ENCODE results near the gene RAPSN. TPM values are rescaled to one million over a fixed set of nuclear protein-coding genes. Genes with fewer than 3 reads are reported as not detected.
A peak's percentile ranks its signal among the peaks of the same experiment; 100 is the strongest.

Gene RAPSN
- polyA plus RNA-seq, 3 donors: 1.2 TPM; not detected in 2

DNA sequence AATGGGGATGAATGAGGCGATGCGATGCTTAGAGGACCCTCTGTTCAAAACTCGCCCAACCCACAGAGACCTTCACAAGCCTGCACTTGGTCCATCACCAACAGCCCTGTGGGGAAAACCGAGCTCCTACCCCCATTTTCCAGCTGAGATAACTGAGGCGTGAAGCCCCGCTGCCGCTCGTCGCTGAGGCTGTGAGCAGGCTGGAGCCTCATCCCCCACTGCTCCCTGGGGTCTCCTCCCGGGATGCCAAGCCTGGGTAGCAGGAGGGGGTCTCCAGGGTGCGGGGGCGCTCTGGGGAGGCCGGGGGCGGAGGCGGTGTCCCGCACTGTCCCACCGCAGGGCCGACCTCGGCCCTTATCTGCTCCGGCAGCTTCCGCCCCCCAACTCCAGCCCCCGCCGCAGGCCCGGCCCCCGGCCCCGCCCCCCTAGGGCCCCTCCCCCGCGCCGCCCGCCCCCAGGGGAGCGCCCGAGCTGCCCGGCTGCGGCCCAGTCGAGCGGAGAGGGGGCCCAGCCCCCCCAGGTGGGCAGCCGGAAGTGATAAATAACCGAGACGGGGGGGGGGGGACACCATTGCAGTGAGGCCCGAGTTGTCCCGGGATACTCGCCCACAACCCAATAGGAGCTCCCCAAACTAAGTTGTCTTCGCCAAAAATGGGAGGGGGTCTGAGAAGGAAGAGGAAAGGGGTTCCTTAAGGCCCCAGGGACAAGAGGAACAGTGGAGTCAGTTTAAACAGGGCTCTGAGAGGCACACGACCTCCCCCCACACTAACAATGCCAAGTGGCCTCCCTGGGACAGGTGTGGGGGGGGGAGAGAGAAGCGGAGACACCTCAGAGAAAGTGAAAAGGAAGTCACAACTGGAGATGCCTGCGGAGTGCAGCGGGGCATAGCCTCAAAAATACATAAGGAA is 48.8 kb downstream of the RAPSN start:
- Histone ChIP-seq H3K4me1 (ENCODE audit: control insufficient read depth in 1 of 2, insufficient read depth in 2 of 2, low read length in 2 of 2) (peaks cover 49 to 61% of the 10 kb centered on the region in 2 donors), H3K36me3 (replicated peaks in 1 of 2; ENCODE audit: control insufficient read depth in 1 of 2, insufficient read depth in 2 of 2, low read length in 2 of 2) (no peaks in the 10 kb centered on the region), H3K79me2 (ENCODE audit: insufficient read depth, low read length) (peaks cover 19% of the 10 kb centered on the region), H3K27ac (ENCODE audit: low read depth in 1 of 2, low read length in 2 of 2) (peak overlapping the region; percentile 71 to 80), H3K27me3 (ENCODE audit: control insufficient read depth in 2 of 2, insufficient read depth in 2 of 2, low read length in 2 of 2) (no peaks in the 10 kb centered on the region), H3K9me3 (replicated peaks in 1 of 2; ENCODE audit: control insufficient read depth in 1 of 2, insufficient read depth in 1 of 2, low read length in 2 of 2) (no peaks in the 10 kb centered on the region), H2AFZ (ENCODE audit: insufficient read depth, low read depth, low read length, poor library complexity, severe bottlenecking) (peak overlapping the region; percentile 43), H4K20me1 (ENCODE audit: insufficient read depth, low read length) (no peaks in the 10 kb centered on the region), H3K9ac (ENCODE audit: insufficient read depth, low read length, poor library complexity, severe bottlenecking) (peak overlapping the region; percentile 70), H3K4me2 (replicated peaks; ENCODE audit: extremely low read depth, low read length, poor library complexity, severe bottlenecking) (peak overlapping the region; percentile 65), H3K4me3 (replicated peaks in 1 of 3; ENCODE audit: low read depth in 2 of 3, low read length in 3 of 3) (peak overlapping the region; percentile 14 to 71 (median 33))
- Mint-ChIP-seq H3K27me3 (ENCODE audit: low read depth in 3 of 3) (peaks cover 0 to 2% (median 1%) of the 10 kb centered on the region in 3 donors), H3K36me3 (no peaks in the 10 kb centered on the region), H3K4me3 (peak overlapping the region; percentile 70 to 88), H3K9me3 (no peaks in the 10 kb centered on the region), H3K4me1 (peaks cover 52% of the 10 kb centered on the region), H3K27ac (peak overlapping the region; percentile 86 to 96 (median 91))
- TF ChIP-seq, protein P1, sequence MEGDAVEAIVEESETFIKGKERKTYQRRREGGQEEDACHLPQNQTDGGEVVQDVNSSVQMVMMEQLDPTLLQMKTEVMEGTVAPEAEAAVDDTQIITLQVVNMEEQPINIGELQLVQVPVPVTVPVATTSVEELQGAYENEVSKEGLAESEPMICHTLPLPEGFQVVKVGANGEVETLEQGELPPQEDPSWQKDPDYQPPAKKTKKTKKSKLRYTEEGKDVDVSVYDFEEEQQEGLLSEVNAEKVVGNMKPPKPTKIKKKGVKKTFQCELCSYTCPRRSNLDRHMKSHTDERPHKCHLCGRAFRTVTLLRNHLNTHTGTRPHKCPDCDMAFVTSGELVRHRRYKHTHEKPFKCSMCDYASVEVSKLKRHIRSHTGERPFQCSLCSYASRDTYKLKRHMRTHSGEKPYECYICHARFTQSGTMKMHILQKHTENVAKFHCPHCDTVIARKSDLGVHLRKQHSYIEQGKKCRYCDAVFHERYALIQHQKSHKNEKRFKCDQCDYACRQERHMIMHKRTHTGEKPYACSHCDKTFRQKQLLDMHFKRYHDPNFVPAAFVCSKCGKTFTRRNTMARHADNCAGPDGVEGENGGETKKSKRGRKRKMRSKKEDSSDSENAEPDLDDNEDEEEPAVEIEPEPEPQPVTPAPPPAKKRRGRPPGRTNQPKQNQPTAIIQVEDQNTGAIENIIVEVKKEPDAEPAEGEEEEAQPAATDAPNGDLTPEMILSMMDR (IDR thresholded peaks at IDR 0.05): no peak
- peak in 1 of 3 donors; percentile 4 for DNase-seq
- WGBS (ENCODE audit: insufficient coverage): 22% methylated on average over 10 of the region's 47 CpGs
- intact Hi-C loops (cut with micrococcal nuclease): no loop called here

DNA sequence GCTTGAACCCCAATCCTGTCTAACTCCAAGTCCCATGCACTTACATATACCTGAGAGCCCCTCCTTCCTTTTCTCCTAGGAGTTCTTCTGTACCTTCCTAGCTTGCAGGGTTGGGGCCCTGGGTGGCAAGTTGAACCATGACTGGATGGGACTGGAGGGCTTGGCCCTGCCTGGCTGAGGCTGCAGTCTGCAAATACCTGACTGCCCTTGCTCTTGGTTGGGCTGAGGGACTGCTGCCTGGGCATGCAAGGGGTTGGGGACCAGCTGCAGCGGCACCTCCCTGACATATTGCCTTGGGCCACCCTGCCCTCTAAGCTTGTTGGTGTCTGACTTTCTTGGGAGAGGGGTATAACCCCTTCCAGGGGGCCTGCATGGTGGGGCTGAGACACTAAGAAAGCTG is 50.4 kb downstream of the RAPSN start:
- Histone ChIP-seq H3K9me3 (replicated peaks in 1 of 2; ENCODE audit: control insufficient read depth in 1 of 2, insufficient read depth in 1 of 2, low read length in 2 of 2) (no peaks in the 10 kb centered on the region), H2AFZ (ENCODE audit: insufficient read depth, low read depth, low read length, poor library complexity, severe bottlenecking) (no peak overlapping the region), H3K79me2 (ENCODE audit: insufficient read depth, low read length) (peaks cover 33% of the 10 kb centered on the region), H3K9ac (ENCODE audit: insufficient read depth, low read length, poor library complexity, severe bottlenecking) (no peak overlapping the region), H3K36me3 (replicated peaks in 1 of 2; ENCODE audit: control insufficient read depth in 1 of 2, insufficient read depth in 2 of 2, low read length in 2 of 2) (no peaks in the 10 kb centered on the region), H3K4me1 (ENCODE audit: control insufficient read depth in 1 of 2, insufficient read depth in 2 of 2, low read length in 2 of 2) (peaks cover 63 to 72% of the 10 kb centered on the region in 2 donors), H3K4me3 (replicated peaks in 1 of 3; ENCODE audit: low read depth in 2 of 3, low read length in 3 of 3) (no peak overlapping the region), H3K27me3 (ENCODE audit: control insufficient read depth in 2 of 2, insufficient read depth in 2 of 2, low read length in 2 of 2) (no peaks in the 10 kb centered on the region), H4K20me1 (ENCODE audit: insufficient read depth, low read length) (no peaks in the 10 kb centered on the region), H3K27ac (ENCODE audit: low read depth in 1 of 2, low read length in 2 of 2) (no peak overlapping the region), H3K4me2 (replicated peaks; ENCODE audit: extremely low read depth, low read length, poor library complexity, severe bottlenecking) (no peak overlapping the region)
- Mint-ChIP-seq H3K4me3 (no peak overlapping the region), H3K4me1 (peaks cover 60% of the 10 kb centered on the region), H3K9me3 (no peaks in the 10 kb centered on the region), H3K36me3 (peaks cover 1 to 10% of the 10 kb centered on the region in 2 donors), H3K27ac (peak overlapping the region in 1 of 7 donors; percentile 46), H3K27me3 (ENCODE audit: low read depth in 3 of 3) (peaks cover 0 to 2% (median 0%) of the 10 kb centered on the region in 3 donors)
- DNase-seq: no peak
- TF ChIP-seq, protein P1 (IDR thresholded peaks at IDR 0.05): no peak
- WGBS (ENCODE audit: insufficient coverage): 100% methylated on average over 1 of the region's 1 CpG
- intact Hi-C loops (cut with micrococcal nuclease): no loop called here
